GM21528 (cell line): ENCODE results near the gene ADORA1.

Experiments used
- ATAC-seq: cut with Tn5 transposase; IDR thresholded peaks from one replicate; pipeline ENCODE4 v1.9.1; 2021; ENCODE audit warnings: mild to moderate bottlenecking, moderate library complexity; ENCODE audit not compliant: unreplicated experiment, low FRiP score

ADORA1 gene

DNA sequence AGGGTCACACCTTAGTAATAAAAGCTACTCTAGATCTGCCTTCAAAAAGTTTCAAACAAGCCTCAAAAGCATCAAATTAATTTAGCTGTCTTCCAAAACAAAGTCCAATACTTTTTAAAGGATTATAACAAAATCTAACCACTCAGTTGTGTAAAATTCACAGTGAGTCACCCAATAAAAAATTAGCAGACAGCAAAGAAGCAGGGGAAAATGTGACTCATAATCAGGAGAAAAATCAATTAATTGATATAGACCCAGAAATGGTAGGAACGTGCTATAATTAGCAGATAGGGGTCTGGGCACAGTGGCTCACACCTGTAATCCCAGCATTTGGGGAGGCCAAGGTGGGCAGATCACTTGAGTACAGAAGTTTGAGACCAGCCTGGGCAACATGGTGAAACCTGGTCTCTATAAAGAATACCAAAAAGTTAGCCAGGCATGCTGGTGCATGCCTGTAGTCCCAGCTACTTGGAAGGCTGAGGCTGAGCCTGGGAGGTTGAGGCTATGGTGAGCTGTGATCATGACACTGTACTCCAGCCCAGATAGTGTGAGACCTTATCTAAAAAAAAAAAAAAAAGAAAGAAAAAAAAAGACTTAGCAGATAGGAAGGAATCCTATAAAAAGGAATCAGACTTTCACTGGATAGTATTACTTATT, 33.6 kb upstream of the ADORA1 start:
- no peak for ATAC-seq

DNA sequence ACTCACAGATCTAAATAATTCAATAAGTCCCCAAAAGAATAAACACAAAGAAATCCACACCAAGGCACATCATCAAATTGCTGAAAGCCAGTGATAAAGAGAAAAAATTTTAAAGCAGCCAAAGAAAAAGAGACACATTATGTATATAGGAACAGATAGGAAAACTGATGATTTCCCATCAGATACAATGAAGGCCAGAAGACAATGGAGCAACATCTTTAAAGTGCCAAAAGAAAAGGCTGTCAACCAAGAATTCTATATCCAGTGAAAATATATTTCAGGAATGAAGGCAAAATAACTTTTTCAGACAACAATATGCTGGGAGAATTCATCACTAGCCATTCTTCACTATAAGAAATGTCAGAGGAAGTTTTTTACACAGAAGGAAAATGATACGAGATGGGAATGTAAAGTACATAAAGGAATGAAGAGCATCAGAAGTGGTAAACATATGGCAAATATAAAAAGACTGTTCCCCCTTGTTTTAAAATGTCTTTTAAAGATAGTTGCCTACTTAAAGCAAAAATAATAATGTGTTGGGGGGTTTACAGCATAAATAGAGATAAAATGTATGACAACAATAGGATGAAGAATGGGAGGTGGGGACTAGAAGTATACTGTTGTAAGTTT, 32.4 kb upstream of the ADORA1 start:
- no peak for ATAC-seq

DNA sequence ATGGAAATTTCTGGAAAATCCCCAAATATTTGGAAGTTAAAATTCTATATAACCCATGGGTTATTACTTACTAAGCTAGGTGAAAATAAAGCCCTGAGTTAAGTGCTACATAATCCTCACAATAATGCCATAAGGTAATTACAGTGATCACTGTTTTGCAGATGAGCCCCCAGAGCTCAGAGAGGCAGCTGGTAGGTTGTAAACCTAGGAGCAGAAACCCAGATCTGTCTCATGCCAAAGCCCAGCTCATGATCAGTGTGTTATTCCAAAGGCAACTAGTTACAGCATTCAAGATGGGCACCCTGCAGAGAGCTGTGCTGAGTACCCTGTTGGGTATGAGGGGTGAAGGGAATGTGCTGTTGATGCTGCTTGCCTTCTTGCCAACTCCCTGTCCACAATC, 31.0 kb upstream of the ADORA1 start:
- ATAC-seq, result no peak

DNA sequence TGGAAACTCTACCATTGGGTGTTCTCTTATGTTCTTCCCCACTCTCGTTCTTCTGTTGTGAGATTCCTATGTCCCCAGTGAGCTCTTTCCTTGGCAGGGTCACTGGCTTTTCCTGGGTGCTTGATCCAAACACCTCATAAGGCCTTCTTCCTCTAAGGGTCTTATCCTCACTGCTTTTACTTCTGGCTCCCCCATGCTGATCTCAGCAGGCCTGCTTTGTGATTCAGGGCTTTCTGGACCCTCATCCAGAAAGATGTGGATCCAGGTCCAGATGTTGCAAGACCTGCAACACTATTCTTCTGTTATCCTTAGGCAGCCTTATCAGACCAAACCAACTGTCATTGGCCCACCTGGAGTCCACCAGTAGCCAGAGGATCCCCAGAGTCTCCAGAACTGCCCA, 30.5 kb upstream of the ADORA1 start:
- ATAC-seq, result no peak

DNA sequence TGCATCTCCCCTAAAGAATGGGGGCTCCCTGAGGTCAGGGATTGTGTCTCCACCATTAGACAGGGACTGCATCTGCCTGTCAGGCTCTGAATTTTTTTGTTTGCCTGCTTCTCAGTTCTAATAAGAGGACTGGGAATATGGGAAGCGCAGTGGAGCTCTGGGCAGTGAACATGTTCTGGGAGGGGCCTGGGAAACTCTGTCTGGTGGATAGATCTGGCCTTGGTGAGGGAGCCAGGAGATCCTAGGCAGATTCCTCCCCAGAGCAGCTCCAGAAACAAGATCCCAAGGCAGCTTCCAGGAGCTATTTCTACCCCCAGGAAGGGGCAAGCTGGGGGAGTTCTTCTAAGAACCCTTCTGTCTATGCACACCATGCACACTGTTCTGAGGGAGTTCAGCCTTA, 29.1 kb upstream of the ADORA1 start:
- no peak for ATAC-seq

DNA sequence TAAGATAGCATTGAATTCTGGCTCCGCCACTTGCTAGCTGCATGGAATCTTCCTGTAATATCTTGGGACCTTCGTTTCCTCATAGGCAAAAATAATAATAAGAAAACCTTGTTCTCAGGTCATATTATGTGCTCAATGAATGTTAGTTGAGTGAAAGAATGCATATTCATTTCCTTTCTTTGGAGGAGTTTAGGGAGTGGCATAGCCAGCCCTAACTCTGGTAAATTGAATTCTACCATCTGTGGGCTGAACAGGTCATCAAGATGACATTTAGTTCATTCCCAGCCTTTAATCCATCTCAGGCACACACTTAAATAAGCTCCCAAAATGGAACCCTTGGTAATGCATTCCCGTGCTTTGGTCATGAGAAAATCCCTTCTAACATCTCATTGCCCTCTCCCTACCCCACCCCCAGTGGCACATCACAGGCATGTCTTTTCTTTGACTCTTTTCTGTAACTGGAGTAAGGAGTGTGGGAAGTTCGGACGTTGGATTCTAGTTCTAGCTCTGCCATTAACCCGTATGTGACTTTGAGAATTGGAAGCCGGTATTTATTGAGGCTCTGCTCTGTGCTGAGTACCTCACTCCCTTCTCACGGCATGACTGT, 28.5 kb upstream of the ADORA1 start:
- no peak for ATAC-seq

DNA sequence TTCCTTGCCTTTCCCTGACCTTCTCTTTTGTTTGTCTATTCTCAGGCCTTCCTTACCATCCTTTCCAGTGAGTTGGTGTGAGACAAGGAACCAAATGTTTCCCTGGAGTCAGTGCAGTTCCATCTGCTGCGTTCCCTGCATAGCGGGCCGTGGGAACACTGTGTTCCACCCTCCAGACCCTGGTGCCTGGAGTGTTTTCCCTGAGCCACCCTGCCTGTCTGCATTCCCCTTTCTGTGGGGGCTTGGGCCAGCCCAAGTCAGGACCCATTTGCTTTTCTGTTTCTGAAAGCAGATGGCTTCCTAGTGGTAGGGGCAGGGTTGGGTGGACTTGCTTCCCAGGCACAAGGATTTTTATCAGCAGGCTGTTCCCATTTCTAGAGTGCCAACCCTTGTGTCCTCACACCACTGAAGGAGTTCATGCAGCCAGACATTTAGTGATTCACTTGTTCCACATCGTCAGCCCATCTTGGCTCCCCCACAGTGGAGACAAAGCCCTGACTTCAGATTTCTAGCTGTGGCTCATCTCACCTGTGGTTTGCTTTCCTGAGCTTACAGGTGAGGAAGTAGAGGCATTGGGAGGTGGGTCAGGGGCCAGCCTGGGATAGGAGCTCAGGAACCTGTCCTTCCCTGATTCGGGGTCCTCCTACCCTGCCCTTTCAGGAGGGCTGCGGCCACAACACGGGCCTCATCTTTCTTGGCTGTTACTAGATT, 27.6 kb upstream of the ADORA1 start:
- ATAC-seq, result no peak

DNA sequence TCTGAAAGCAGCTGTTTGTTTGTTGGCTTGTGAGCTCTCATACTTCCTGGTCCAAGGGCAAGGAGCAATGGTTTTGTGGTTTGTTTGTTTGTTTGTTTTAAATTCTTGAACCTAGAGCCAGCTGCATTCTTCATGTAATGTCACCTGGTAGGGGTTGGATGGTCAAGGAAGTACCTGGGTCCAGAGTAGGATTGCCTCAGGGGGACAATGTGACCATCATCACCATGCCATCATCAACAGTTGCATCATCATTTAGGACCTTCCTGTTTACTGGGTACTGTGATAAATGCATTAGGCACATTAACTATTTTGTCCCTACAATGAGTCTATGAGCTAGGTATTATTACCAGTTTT, 27.0 kb upstream of the ADORA1 start:
- no peak for ATAC-seq

DNA sequence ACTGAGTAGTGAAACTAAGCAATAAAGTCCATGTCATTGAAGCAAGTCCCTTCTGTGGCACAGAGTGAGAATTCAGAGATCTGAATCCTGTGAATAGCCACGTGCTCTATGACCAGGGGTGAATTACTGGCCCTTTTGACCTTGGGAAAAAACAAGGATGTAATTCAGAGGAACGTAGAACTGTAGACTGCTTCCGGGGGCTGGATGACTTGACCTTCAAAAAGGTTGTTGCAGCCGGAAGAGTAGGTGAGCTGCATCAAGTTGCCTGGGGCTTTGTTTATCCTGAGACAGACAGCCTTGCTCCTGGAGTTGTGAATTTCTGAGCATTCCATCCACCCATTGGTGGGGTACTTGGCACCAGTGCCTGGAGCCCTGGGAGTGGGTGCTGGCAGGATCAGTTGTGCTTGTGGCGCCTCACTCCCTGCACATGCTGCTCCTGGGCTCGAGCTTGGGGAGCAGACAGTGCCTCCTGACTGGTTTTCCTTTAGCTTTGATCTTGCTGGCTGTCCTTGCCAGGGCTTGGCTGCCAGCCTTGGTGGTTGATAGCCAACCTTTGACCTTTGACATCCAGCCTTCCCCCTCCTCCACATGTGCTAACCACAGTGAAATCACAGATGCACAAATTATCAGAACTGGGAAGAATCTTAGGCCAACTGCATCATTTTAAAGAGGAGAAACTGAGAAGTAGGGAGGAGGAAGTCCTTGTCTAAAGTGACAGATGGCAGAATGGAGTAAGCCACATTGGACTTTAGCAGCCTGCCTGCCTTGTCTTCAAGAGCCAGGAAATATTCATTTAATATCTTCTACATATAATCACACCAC, 25.5 kb upstream of the ADORA1 start:
- no peak for ATAC-seq

DNA sequence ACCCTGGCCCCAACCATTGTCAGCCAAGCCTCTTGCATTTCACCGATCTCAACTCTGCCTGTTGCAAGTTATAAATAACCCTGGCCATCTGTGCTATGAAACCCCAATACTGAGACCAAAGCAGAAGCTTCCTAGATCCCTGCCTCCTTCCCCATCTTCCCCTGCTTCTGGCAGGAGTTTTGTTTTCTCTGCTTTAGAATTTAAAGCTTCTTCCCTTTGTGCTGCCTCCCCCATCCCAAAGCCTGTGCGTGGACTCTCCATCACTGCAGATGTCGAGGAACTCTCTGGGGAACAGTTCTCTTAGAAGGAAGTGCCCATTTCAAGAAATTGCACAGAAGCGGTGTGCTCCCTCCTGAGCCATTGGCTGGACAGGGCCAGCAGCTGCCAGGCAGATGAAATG, 24.3 kb upstream of the ADORA1 start:
- ATAC-seq, result no peak

DNA sequence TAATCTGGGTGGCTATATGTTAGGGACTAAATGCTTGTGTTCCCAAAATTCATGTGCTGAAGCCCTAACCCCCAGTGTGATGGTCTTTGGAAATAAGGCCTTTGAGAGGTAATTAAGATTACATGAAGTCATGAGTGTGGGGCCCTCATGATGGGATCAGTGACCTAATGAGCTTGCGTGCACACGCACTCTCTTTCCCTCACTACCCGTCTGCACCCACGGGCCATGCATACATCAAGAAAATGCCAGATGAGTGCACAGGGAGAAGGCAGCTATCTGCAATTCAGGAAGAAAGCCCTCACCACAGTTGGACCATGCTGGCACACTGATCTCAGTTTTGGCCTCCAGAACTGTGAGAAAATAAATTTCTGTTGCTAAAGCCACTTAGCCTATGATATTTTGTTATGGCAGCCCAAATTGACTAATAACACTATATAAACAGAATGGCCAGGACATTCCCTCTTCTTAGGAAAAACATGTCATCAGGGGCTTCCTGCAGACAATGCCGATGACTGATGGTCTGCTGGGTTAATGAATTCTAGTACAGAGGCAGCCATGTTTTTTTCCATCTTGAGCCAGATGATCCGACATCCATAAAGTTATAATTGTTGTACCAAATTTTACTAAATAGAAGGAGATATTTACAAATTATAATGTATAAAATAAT, 23.6 kb upstream of the ADORA1 start:
- no peak for ATAC-seq

DNA sequence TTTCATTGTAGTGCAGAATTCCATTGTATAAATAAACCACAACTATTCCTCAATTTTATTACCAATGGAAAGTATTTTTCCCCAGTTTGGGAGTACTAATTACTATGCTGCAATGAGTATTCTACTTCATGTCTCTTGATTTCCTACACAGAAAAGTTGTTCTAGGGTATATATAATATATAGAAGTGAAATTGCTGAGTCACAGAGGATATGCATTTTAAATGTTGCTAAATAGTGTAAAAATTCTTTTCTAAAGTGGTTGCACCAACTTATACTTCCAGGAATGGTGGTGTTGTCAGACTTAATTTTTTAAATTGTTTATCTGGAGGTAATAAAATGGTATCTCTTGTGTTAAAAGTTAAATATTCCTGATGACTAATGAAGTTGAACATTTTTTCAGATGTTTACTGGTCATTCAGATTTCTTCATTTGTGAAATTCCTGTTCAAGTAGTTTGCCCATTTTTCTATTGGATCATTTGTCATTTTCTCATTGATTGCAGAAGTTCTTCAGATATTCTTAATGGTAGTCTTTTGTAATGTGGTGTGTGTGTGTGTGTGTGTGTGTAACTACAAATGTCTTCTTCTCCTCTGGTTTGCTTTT, 22.6 kb upstream of the ADORA1 start:
- no peak for ATAC-seq

DNA sequence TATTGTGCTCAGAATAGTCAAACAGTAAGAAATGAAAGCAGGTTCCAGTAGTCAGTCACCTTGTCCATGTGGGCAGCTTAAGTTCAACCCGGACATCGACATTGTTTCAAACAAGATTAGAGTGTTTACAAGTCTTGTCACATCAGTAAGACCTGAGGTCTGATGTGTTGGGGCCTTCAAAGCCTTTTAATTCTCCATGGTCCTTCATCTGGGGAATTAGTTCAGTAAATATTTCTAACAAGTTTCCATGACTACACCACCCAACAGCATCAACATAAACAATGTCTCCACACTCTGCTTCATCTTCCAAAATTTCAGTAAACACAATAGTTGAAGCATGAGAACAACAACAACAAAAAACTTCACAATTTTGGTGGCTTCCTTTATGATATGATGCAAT, 15.1 kb upstream of the ADORA1 start:
- no peak for ATAC-seq

DNA sequence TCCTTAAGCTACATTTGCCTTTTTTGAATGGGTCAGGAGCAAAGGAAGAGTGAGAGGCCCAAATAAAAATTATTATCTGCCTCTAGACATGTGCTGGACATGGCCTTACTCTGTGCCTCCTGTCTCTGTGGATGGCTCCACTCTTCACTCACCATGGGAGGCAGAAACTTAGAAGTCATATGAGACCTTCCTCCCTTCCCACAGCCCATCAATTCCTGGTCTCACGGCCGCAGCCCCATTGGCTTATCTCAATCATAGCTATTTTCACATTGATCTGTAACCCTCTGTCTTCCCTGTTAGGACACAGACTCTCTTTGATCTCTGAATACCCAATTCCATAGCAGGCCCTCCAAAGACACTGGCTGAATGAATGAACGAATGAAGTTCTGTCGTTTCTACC, 14.2 kb upstream of the ADORA1 start:
- ATAC-seq, result no peak

DNA sequence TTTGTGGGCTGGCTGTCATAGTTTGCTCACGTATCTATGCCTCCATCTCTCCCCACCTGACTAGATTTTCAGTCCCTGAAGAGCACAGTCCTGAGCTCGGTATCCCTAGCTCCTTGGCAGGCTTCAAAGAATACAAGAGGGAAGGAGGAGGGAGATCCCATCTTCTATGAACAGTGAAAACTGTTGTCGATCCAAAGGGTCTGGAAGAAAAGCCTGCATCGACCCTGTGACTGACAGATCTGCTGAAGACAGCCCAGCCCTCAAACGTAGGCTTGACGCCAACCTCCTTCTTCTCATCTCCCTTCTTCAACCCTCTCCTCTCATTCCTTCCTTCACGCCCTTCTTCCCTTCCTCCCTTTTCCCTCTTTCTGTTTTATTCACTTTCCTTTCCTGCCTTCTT, 13.3 kb upstream of the ADORA1 start:
- no peak for ATAC-seq

DNA sequence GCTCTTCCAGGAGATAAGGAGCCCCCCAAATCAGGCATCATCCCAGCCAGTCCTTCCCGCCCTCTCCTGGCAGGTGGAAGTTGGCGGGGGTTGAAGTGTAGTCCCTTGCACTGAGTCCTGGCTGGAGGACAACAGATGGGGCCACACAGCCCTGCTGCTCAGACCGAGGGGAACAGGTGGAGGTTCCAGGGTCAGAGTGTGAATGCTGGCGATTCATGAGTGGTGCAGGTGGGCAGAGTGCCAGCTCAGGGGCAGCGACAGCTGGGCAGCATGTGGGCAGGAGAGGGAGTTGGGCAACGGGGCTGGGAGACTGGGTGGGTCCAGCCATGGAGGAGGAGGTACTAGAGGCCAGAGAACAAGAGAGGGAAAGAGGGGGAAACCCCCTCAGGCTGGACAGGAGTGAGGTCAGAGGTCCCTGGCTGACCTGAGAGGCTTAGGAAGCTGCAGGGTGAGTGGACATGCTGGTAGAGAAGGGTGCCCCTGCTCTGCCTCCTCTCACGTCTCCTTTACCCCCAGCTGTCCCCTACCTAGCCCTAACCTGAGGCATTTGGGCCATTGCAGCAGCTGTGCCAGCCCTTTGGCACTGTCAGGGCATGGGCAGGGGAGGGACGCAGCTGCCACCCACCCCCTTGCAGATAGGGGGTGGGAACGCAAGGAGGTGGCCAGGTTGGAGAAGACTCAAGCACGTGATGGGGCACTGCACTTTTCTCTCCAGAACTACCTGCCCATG, 11.3 kb upstream of the ADORA1 start:
- ATAC-seq, result no peak

DNA sequence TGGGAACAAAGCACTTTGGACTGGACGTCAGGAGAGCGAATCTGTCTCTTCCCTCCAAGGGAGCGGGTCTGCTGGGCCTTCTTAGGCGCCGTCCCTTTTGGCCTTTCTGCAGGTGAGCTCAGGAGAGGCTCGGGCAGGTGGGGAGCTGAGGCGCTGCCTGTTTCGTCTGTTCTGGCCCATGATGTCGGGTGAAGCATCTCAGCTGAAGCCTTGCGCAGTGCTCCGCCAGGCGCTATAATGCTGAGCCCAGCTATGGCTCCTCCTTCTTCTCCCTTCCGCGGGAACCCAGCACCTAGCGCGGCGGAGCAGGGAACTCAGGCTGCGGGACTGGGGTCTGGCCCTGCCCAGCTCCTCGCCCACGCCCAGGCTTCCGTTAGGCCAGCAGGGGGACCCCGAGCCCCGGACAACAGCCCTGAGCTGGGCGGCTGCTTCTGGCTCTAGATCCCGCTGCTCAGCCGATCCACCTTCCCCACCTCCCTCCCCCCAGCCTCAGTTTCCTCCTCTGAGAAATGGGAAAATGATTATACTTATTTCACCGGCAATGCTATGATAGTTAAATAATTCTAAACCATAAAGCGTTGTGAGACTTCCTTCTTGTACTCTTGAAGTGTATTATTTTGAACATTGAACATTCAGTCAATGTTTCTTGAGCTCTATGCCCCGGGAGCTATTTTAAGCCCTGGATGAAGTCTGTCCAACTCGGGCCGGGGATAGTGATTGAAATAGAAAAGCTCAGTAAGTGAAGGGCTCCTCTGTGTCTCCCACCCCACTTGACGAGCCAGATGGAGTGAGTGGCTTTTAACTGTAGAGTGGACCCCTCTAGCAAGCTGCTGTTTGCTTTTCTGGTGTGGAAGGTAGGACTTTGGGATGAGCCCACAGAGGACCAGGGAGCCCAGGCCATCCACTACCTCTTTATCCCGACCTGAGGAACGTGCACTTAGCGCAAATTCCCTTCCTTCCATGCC, 9.6 kb upstream of the ADORA1 start:
- ATAC-seq, result no peak
